Measurements from ENCODE around the gene ATG101. TPM values are rescaled to one million over a fixed set of nuclear protein-coding genes. Genes with fewer than 3 reads are reported as not detected.

ATG101 gene
- total RNA-seq, 1 donor from 2014 or later = 27.7 TPM

DNA sequence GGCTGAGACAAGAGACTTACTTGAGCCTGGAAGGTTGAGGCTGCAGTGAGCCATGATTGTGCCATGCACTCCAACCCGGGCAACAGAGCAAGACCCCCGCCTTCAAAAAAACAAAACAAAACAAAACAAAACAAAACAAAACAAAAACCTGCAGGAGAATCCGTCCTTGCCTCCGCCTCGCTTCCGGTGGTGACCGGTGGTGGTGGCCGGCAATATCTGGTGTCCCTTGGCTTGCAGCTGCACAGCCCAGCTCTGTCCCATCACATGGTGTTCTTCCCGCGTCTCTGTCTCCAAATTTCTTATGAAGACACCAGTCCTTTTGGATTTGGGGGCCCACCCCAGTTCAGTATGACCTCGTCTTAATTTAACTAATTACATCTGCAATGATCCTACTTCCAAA, 19.7 kb downstream of the ATG101 start:
- Histone ChIP-seq H3K36me3 (no peaks in the 10 kb centered on the region), H3K27me3 (no peaks in the 10 kb centered on the region), H3K9me3 (no peaks in the 10 kb centered on the region), H3K27ac (no peak overlapping the region), H3K4me3 (no peak overlapping the region), H3K4me1 (no peaks in the 10 kb centered on the region)
- TF ChIP-seq POLR2AphosphoS5 (IDR thresholded peaks at IDR 0.05; ENCODE audit: insufficient read depth in 1 of 2, low read depth in 1 of 2) = no peak
- TF ChIP-seq, protein P1, sequence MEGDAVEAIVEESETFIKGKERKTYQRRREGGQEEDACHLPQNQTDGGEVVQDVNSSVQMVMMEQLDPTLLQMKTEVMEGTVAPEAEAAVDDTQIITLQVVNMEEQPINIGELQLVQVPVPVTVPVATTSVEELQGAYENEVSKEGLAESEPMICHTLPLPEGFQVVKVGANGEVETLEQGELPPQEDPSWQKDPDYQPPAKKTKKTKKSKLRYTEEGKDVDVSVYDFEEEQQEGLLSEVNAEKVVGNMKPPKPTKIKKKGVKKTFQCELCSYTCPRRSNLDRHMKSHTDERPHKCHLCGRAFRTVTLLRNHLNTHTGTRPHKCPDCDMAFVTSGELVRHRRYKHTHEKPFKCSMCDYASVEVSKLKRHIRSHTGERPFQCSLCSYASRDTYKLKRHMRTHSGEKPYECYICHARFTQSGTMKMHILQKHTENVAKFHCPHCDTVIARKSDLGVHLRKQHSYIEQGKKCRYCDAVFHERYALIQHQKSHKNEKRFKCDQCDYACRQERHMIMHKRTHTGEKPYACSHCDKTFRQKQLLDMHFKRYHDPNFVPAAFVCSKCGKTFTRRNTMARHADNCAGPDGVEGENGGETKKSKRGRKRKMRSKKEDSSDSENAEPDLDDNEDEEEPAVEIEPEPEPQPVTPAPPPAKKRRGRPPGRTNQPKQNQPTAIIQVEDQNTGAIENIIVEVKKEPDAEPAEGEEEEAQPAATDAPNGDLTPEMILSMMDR (IDR thresholded peaks at IDR 0.05) = no peak
- TF ChIP-seq POLR2A (IDR thresholded peaks at IDR 0.05) = no peak
- intact Hi-C loops (cut with DNase I) = no loop called here
- peak in 1 of 2 donors; percentile 56 for DNase-seq (ENCODE audit: extremely low spot score in 2 of 2)

DNA sequence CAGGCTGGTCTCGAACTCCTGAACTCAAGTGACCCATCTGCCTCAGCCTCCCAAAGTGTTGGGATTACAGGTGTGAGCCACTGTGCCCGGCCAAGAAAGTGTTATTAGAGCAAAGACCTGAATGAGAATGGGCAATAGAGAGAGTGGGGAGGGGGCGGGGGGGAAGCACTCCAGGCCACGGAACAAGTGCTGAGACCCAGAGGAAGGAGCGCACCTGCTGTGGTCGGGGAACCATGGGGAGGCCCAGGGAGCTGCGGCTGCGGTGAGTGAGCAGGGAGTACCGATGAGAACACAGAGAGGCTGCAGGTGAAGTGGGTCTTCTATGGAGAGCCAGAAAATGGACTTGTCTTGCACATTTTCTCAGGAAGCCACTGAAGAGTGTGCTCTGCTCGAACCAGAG, 20.5 kb downstream of the ATG101 start:
- no peaks in the 10 kb centered on the region for H3K27me3 ChIP-seq
- TF ChIP-seq POLR2A (IDR thresholded peaks at IDR 0.05) (no peak), POLR2AphosphoS5 (IDR thresholded peaks at IDR 0.05; ENCODE audit: insufficient read depth in 1 of 2, low read depth in 1 of 2) (no peak)
- TF ChIP-seq, protein P1 (IDR thresholded peaks at IDR 0.05) = no peak
- H3K4me3 ChIP-seq = no peak overlapping the region
- H3K36me3 ChIP-seq = no peaks in the 10 kb centered on the region
- no peaks in the 10 kb centered on the region for H3K9me3 ChIP-seq
- DNase-seq (ENCODE audit: extremely low spot score in 2 of 2) = no peak
- H3K27ac ChIP-seq = no peak overlapping the region
- intact Hi-C loops (cut with DNase I) = no loop called here
- no peaks in the 10 kb centered on the region for H3K4me1 ChIP-seq

DNA sequence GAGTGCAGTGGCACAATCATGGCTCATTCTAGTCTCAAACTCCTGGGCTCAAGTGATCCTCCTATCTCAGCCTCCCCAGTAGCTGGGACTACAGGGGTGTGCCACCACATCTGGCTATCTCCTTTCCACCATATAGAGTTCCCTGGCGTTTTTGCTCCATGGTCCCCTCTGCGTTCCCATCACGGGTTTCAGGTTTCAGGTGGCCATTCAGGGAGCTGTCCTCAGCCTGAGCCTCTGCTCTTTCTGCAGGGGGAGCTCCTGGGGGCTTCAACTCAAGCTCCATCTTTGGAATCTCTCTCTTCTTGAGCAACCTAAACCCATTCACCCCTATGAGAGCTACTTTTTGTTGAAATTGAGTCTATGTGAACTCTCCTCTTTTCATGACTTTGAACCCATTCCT, 21.3 kb downstream of the ATG101 start:
- no peaks in the 10 kb centered on the region for H3K4me1 ChIP-seq
- no peaks in the 10 kb centered on the region for H3K27me3 ChIP-seq
- H3K9me3 ChIP-seq = no peaks in the 10 kb centered on the region
- no peak overlapping the region for H3K4me3 ChIP-seq
- intact Hi-C loops (cut with DNase I) = no loop called here
- TF ChIP-seq POLR2A (IDR thresholded peaks at IDR 0.05) (no peak), POLR2AphosphoS5 (IDR thresholded peaks at IDR 0.05; ENCODE audit: insufficient read depth in 1 of 2, low read depth in 1 of 2) (no peak)
- TF ChIP-seq, protein P1 (IDR thresholded peaks at IDR 0.05) = no peak
- H3K27ac ChIP-seq = no peak overlapping the region
- no peaks in the 10 kb centered on the region for H3K36me3 ChIP-seq
- DNase-seq (ENCODE audit: extremely low spot score in 2 of 2) = no peak

DNA sequence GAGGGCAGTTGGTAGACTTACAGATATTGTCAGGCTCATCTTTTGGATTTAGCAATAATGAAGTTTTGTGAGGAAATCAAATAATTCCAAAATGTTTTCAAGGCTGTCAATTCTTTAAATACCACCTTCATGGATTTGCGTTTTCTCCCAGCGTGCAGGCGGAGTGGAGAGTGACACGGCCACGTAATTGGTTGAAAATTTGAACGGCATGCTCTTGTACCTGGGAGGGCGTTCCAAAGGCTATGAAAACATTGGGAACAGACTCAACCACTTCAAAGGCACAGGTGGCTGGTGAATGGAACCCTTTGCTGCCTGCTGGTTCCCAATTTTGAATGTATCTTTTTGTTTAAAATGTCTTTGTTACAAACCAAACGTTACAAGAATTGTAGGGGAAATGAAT, 22.1 kb downstream of the ATG101 start:
- Histone ChIP-seq H3K9me3 (no peaks in the 10 kb centered on the region), H3K4me1 (no peaks in the 10 kb centered on the region), H3K27me3 (no peaks in the 10 kb centered on the region), H3K4me3 (no peak overlapping the region), H3K36me3 (no peaks in the 10 kb centered on the region), H3K27ac (no peak overlapping the region)
- DNase-seq (ENCODE audit: extremely low spot score in 2 of 2) = no peak
- TF ChIP-seq POLR2AphosphoS5 (IDR thresholded peaks at IDR 0.05; ENCODE audit: insufficient read depth in 1 of 2, low read depth in 1 of 2) (no peak), POLR2A (IDR thresholded peaks at IDR 0.05) (no peak)
- TF ChIP-seq, protein P1 (IDR thresholded peaks at IDR 0.05) = no peak
- intact Hi-C loops (cut with DNase I) = no loop called here

DNA sequence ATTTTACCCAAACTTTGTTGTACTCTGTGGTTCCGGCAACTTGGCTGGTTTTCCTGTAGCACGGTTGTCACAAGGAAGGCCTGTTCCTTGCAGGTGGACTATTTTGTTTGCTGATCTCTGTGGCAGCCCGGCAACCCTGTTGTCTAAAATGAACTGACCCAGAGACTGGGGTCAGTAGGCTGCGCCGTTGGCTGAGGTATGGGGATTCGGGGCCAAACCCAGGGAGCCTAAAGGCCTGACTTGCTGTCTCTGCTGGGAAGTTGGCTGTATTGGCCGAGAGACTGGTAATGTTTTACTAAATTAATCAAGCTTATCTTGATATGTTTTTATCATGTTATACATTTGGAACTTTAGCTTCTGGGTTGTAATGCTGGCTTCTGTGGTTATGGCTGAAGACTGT, 23.6 kb downstream of the ATG101 start:
- H3K27me3 ChIP-seq = no peaks in the 10 kb centered on the region
- no peaks in the 10 kb centered on the region for H3K4me1 ChIP-seq
- no peaks in the 10 kb centered on the region for H3K9me3 ChIP-seq
- intact Hi-C loops (cut with DNase I) = no loop called here
- no peak for DNase-seq (ENCODE audit: extremely low spot score in 2 of 2)
- no peak overlapping the region for H3K27ac ChIP-seq
- no peaks in the 10 kb centered on the region for H3K36me3 ChIP-seq
- TF ChIP-seq POLR2AphosphoS5 (IDR thresholded peaks at IDR 0.05; ENCODE audit: insufficient read depth in 1 of 2, low read depth in 1 of 2) = no peak
- TF ChIP-seq, protein P1 (IDR thresholded peaks at IDR 0.05) = no peak
- no peak for TF ChIP-seq POLR2A (IDR thresholded peaks at IDR 0.05)
- H3K4me3 ChIP-seq = no peak overlapping the region

All from vagina (tissue), 2 donors.